Measurements from ENCODE around the gene CDC42EP2.

Gene CDC42EP2

GRCh38 chr11:65370659-65371049, 56.0 kb downstream of the CDC42EP2 start:
- H3K36me3 ChIP-seq (ENCODE audit: control insufficient read depth in 5 of 5, insufficient read depth in 5 of 5, low read length in 5 of 5): no peaks in the 10 kb centered on the region
- no peak overlapping the region for H3K4me3 ChIP-seq (ENCODE audit: low read depth in 1 of 5, low read length in 5 of 5)
- no peaks in the 10 kb centered on the region for H3K27me3 ChIP-seq (ENCODE audit: control insufficient read depth in 5 of 5, insufficient read depth in 4 of 5, low read length in 5 of 5)
- H3K9me3 ChIP-seq (ENCODE audit: control insufficient read depth in 5 of 5, low read length in 5 of 5): no peaks in the 10 kb centered on the region
- no peak overlapping the region for H3K27ac ChIP-seq (ENCODE audit: low read depth, low read length)
- H3K9ac ChIP-seq (ENCODE audit: low read length in 5 of 5): no peak overlapping the region
- peaks cover 0 to 3% (median 2%) of the 10 kb centered on the region in 5 donors for H3K4me1 ChIP-seq (ENCODE audit: control insufficient read depth in 5 of 5, insufficient read depth in 5 of 5, low read length in 5 of 5)
